HT1080 (cell line): ENCODE results near the gene HMBS. TPM values are rescaled to one million over a fixed set of nuclear protein-coding genes. Genes with fewer than 3 reads are reported as not detected.

ENCODE experiments used
- DNase-seq: peaks from one replicate; pipeline ENCODE4 v3.0.0-alpha.2; 2015; ENCODE audit warnings: low read depth
- total RNA-seq: library from RNA; depleted of rRNA; stranded (reverse); fragments of >200 nt; shearing (Covaris generic); gene quantifications from 2 replicates; pipeline ENCODE4 v1.2.3, GENCODE V29; 2014

HMBS gene
- total RNA-seq, 1 experiment from 2014 or later = 9.3 TPM

DNA sequence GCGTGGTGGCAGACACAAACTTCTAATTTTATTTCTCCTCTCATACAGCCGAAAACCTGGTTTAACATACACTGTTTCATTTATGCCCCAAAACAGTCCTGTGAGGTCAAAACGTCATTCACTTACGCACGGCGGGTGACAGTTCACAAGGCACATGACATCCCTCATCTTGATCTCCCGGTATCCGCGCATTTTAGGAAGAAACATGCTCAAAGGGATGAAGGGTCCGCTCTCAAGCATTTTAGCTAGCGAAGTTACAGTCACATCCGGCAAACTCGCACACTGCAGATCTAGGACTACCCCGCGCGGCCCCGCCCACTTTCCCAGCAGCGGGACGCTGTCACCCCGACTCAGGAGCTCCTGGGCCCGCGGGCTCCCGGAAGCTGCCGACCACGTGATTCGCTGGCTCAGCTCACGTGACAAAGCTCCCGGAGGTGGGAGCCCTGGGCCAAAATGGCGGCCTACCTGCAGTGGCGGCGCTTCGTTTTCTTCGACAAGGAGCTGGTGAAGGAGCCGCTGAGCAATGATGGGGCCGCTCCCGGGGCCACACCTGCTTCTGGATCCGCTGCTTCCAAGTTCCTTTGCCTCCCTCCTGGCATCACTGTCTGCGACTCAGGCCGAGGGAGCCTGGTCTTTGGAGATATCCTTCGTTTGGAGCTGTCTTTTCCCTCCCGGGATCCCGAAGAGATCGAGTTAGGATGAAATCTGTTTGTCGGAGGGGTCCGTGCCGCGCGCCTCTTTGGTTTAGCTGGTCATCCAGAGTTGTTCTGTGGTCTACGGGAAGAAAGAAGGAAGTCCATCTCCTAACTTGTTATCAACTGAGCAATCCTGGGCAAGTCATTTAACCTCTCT lies 17.1 kb upstream of the HMBS start, which contains the start of gene VPS11:
Gene VPS11 (plus strand): TSS at position 448 of the 852 bp plus-strand sequence. CDS start 6 bp downstream, at position 454.
- DNase-seq = peak; percentile 95

GRCh38 chr11:119077839-119078238 lies 6.8 kb upstream of the HMBS start:
- no peak for DNase-seq

GRCh38 chr11:119078675-119079420 lies 5.8 kb upstream of the HMBS start:
- DNase-seq = no peak

DNA sequence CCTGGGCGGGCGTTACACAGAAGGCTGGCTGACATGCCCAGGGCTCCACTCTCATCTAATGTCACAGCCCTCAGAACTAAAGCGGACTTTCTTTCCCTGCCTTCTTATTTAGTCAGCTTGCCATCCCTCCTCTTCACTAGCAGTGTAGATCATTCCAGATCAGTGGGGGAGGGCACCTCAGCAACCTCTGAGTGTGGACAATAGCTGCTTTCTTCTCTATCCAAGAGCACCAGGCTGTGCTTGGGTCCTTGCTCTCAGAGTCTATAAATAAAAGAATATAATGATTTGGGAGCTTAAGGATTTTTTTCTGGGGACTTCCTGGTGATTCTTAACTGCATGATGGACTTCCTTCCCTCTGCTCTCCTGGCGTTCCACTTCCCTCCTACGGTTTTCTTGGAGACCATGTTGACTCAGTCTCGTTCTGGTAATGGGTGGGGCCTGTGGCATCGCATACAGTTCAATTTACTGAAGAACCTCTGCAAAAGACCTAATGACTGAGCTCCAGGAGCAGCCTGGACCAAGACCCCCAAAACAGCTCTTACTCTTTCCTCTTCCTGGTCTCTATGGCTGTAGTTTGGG lies 2.9 kb upstream of the HMBS start:
- DNase-seq = no peak

GRCh38 chr11:119085437-119085847 lies 761 bp downstream of the HMBS start:
- DNase-seq = no peak

- no peak for DNase-seq
Measured at GRCh38 chr11:119087123-119087522, 2.4 kb downstream of the HMBS start.

- DNase-seq = peak; percentile 21
Measured at GRCh38 chr11:119087747-119088241, 3.1 kb downstream of the HMBS start.

GRCh38 chr11:119088406-119088805 lies 3.7 kb downstream of the HMBS start:
- DNase-seq = no peak

- DNase-seq = no peak
Measured at GRCh38 chr11:119089319-119089718, 4.6 kb downstream of the HMBS start.

GRCh38 chr11:119091178-119091577 lies 6.5 kb downstream of the HMBS start:
- no peak for DNase-seq

GRCh38 chr11:119091966-119092879 lies 7.5 kb downstream of the HMBS start:
- DNase-seq = peak; percentile 32

DNA sequence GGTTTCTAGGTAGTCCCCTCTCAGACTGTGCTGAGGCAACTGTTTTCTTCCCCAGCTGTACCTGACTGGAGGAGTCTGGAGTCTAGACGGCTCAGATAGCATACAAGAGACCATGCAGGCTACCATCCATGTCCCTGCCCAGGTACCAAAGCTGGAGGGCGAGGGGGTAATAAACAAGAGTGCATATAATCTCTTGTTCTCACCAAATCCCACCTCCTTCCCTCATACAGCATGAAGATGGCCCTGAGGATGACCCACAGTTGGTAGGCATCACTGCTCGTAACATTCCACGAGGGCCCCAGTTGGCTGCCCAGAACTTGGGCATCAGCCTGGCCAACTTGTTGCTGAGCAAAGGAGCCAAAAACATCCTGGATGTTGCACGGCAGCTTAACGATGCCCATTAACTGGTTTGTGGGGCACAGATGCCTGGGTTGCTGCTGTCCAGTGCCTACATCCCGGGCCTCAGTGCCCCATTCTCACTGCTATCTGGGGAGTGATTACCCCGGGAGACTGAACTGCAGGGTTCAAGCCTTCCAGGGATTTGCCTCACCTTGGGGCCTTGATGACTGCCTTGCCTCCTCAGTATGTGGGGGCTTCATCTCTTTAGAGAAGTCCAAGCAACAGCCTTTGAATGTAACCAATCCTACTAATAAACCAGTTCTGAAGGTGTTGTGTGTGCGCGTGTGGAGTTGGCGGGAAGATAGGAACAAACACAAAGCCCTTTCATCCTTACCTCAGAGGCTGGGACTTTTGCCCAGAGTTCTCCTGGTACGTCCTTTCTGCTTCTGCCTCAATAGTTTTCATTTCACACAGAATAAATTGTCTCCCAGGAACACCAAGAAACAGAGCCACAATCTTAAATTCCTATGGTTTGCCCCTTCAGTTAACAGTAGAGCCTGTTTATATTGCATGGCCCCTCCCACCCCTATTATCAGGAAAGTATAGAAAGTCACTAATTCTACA lies 8.5 kb downstream of the HMBS start:
- DNase-seq = no peak

- DNase-seq = peak; percentile 29
Measured at GRCh38 chr11:119093942-119094815, 9.5 kb downstream of the HMBS start.

- DNase-seq = no peak
Measured at GRCh38 chr11:119094816-119095065, 10.1 kb downstream of the HMBS start.

- peak; percentile 100 for DNase-seq
Measured at GRCh38 chr11:119095066-119095880, 10.6 kb downstream of the HMBS start.

- no peak for DNase-seq
Measured at GRCh38 chr11:119099711-119100110, 15.0 kb downstream of the HMBS start.

- peak; percentile 67 for DNase-seq
Measured at GRCh38 chr11:119100246-119100970, 15.7 kb downstream of the HMBS start.
